GM21825 (cell line): ENCODE results near the gene NPEPL1.

ENCODE experiments used
- ATAC-seq: cut with Tn5 transposase; IDR thresholded peaks from one replicate; pipeline ENCODE4 v1.9.1; 2021; ENCODE audit warnings: mild to moderate bottlenecking, moderate library complexity; ENCODE audit not compliant: unreplicated experiment

Gene NPEPL1

GRCh38 chr20:58657262-58657661 lies 35.3 kb upstream of the NPEPL1 start:
- no peak for ATAC-seq

GRCh38 chr20:58657986-58658385 lies 34.6 kb upstream of the NPEPL1 start:
- no peak for ATAC-seq

DNA sequence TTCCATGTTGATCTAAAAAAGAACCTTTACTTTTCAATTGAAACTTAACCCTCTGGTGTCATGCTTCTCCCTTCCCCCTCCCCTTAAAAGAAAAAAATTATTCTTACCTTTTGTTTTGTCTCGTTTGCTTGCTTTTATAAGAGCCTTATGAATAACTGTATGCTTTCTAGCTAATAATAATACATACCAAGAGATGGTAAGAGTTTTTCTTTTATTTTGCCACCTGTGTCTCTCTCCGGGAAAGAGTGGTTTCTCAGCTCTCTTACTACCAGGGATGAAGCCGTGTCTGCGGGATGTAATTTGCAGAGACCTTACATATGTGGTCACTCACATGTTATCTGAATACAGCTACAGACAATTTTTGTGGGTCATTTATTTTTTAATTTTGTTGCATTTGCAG lies 33.8 kb upstream of the NPEPL1 start:
- no peak for ATAC-seq

GRCh38 chr20:58659841-58660240 lies 32.8 kb upstream of the NPEPL1 start:
- no peak for ATAC-seq

DNA sequence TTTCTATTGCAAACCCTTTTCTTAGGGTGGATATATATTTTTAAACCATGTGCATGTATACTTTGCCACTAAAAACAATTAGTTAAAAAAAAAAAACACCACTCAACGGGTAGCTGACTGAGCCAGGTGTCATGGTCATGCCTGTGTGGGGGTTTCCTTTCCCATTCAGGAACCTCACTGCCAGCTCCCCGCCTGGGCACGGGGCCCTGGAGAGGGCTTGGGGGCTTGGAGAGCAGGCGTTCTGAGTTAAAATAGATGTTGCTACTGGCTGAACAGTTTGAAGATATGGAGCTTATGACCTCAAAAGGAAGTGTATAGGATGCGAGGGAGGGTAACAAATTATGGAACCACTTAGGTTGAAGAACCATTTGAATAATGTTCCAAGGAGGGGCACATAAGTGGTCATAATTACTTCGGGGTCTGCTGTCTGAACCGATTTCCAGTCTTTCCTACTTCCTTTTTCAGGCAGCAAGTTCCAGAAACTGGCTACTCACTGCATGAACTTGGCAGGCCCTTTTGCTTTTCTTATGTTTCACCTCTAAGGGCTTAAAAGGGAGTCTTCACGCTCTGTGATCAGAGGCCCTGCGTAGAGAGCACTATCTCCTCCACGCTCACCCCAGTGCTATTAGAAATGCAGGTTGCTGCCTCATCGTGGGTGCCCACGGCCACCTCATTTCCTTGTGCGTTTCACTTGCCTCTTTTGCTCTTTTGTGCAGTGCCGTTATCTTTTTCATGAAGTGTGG lies 31.6 kb upstream of the NPEPL1 start:
- no peak for ATAC-seq

- no peak for ATAC-seq
Observed at GRCh38 chr20:58661598-58662473, 30.8 kb upstream of the NPEPL1 start.

DNA sequence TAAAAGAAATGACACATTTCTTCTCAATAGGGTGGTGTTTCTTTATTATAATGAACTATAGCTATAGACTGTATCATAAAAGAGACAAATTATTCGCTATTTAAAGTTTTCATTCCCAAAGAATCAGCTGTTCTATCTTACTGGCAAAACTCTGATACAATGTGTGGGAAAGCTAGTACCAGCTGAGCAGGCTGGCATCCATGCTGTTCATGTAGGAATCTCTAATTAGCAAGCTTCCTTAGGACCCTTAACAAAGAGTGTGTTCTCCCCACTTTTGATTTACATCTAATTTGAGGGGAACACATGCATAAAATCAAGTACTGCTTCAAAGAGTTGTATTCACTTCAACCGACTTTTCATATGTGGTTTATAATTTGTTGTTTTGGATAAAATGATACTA lies 28.3 kb upstream of the NPEPL1 start:
- ATAC-seq: no peak

DNA sequence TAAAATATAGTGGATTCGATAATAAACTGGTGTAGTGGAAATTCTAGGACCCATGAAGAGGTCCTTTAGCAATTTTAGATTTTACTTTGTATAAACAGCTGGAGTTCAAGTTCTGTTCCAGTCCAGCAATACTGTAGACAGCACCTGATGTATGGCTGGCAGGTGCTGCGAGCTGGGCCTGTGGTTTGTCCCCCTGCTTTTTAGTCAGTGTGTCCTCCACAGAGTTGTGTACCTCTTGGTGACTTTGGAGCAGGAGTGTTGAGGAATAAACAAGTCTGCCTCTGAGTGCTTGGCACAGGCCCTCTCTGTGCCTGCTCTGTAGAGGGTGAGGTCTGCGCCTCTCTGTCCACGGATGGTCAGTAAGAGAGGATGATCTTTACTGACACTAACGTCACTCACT lies 27.7 kb upstream of the NPEPL1 start:
- ATAC-seq: no peak

DNA sequence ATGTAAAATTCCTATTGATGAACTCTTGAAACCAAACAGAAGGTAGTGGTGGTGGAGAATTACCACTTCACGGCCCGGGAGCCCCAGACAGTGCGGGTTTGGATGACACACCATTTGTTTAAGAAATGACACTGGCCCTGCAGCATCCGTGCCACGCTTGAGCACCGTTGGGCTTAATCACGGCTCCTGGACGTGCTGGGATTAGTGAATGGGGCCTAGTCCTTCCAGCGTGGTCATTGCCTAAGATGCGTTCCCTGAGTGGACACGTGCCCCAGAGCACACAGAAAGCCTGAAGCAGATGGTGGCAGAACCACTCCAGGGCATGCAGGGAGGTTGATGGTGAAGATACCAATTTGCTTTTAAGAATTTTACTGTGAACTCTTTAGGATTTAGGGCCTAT lies 27.0 kb upstream of the NPEPL1 start:
- ATAC-seq: no peak

GRCh38 chr20:58666702-58667101 lies 25.9 kb upstream of the NPEPL1 start:
- no peak for ATAC-seq

- no peak for ATAC-seq
Observed at GRCh38 chr20:58667975-58668374, 24.6 kb upstream of the NPEPL1 start.

DNA sequence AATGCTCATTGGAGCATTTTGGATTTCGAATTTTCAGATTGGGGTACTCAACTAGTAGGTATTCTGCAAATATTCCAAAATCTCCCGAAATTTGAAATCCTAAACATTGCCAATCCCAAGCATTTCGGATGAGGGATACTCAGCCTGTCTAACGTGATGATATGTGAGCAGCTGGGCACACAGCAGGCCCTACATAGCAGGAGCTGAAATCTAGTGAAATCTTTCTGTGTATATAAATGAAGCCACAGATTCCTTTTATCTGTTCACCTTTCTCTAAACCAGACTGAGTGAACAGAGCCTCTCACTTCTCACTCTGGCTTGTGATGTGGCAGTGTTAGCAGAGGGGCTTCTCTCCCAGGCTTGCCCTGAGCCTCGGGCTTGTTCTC lies 23.7 kb upstream of the NPEPL1 start:
- no peak for ATAC-seq

DNA sequence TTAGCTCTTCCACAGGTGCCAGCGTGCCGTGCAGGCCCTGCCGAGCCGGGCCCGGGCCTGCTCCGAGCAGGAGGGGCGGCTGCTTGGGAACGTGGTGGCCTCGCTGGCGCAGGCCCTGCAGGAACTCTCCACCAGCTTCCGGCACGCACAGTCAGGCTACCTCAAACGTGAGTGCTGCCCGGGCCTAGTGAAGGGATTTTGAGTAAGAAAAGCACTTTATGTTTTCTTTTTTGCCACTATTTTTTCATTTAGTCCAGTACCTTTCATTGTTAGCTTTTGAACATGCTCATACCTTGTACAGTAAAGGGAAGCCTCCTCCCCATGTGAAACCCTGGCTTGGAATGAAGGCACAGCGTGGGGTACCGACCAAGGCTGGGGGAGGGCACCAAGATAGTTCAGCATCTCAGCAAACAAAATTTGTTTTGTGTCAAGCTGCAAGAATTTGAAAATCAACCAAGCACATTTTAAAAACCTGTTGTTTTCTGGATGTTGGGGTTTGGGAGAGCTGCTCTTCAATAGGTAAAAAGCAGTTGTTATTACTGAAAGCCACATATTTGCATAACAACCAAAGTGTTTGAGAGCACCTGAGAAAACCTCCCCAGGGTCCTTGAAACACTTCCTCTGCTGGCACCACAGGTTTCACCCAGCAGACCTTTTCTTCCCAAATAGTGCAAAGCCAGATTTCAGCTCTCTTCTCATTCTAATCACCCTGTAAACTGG lies 23.2 kb upstream of the NPEPL1 start:
- ATAC-seq: peak; percentile 76

DNA sequence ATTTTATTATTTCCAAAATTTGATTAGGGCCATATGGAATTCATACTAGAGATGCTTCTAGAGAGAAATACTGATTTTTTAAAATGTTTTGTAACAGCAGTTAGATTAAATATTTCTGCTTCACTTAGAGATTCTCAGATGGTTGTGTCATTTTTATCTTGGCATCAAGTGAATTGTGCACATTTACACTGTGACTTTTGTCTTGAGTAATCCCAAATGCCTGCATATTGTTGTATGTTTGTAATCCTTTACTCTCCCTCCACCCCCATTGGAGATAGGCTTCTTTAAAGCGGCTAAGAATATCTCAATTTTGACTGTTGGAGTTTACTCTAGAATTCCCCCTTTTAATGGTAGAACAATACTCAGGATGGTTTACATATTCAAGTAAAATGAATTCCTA lies 22.5 kb upstream of the NPEPL1 start:
- ATAC-seq: no peak

GRCh38 chr20:58670659-58671058 lies 21.9 kb upstream of the NPEPL1 start:
- ATAC-seq: no peak

DNA sequence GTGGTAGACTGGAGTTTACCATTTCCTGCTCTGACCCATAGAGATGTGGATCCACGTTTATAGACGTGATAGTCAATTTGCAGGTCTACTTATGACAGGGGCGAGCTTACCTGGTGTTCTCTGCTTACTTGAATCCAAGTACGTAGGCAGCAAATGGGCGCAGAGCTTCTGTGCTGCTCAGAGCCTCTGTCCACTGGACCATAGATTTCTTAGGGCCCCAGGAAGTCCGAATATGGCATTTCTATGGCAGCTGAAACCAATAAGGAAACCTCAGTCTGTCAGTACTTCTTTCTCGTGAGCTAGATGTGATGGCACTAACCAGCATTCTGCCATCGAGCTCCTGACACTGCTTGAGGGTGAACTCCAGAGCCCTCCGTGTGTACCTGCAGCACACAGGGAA lies 19.5 kb upstream of the NPEPL1 start:
- ATAC-seq: no peak

- ATAC-seq: no peak
Observed at GRCh38 chr20:58675146-58675584, 17.4 kb upstream of the NPEPL1 start.

DNA sequence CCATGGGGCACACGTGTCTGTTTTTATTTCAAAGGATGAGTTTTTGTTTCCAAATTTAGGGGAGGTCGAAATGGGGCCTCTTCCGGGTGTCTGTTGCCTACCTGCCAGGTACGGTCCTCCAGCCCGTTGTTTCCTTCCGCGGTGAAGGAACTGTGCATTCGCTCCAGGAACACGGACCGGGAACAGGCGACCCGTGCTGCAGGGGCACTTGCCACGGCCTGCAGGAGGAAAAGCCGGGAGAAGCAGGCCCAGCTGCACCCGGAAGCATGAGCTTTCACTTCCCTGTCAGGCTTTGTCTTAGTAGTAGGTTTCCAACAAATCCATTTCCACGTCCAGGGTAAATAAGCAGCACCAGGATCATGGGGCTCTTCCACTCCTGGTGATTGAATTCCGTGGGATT lies 17.0 kb upstream of the NPEPL1 start:
- no peak for ATAC-seq

DNA sequence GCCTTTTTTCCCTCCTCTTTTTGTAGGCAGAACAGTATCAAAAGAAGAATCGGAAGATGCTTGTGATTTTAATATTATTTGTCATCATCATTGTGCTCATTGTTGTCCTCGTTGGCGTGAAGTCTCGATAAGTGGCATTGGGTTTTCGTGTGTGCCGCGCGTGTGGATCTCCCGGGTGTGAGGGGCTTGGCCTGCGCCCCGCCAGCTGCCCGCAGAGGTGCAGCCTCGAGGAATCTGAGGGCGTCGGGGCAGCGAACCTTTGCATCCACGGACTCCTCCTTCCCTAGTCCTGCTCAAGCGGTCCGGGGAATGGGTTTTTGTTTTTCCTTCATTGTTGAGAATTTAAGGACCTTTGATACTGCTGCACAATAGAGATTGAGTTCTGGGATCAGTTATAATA lies 16.4 kb upstream of the NPEPL1 start:
- ATAC-seq: no peak

GRCh38 chr20:58677079-58677604 lies 15.5 kb upstream of the NPEPL1 start:
- no peak for ATAC-seq

- no peak for ATAC-seq
Observed at GRCh38 chr20:58677808-58678207, 14.8 kb upstream of the NPEPL1 start.
